ENCODE results near the gene ZNF710. TPM values are rescaled to one million over a fixed set of nuclear protein-coding genes. Genes with fewer than 3 reads are reported as not detected.

The ZNF710 gene
- total and polyA plus RNA-seq, 9 of the 15 experiments (the other 6 are each of a cell fraction or from before 2014, with no cell fraction given) = 0.56 to 14.2 (median 5.2) TPM

DNA sequence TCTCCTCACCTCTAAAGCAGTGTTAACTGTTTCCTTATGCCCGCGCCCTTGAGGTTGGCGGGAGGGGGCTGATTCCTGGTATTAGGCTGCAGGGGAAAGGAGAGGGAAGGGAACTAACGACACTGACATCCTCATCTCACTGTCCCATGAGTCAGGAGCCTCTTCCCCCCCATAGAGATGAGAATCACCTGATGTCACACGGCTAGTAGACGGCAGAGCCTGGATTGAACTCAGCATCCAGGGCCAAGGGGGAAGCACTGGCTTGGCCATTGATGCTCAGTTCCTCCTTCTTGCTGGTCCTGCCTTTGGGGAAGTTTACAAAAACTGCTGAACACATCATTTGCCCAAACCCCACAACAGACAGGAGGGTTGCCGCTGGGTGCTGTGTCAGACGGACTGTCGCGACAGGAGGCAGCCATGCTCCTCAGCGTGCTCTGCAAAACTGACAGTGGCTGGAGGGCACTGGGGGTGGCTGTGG is 62.7 kb downstream of the ZNF710 start (continued):
- TF ChIP-seq, protein P1, sequence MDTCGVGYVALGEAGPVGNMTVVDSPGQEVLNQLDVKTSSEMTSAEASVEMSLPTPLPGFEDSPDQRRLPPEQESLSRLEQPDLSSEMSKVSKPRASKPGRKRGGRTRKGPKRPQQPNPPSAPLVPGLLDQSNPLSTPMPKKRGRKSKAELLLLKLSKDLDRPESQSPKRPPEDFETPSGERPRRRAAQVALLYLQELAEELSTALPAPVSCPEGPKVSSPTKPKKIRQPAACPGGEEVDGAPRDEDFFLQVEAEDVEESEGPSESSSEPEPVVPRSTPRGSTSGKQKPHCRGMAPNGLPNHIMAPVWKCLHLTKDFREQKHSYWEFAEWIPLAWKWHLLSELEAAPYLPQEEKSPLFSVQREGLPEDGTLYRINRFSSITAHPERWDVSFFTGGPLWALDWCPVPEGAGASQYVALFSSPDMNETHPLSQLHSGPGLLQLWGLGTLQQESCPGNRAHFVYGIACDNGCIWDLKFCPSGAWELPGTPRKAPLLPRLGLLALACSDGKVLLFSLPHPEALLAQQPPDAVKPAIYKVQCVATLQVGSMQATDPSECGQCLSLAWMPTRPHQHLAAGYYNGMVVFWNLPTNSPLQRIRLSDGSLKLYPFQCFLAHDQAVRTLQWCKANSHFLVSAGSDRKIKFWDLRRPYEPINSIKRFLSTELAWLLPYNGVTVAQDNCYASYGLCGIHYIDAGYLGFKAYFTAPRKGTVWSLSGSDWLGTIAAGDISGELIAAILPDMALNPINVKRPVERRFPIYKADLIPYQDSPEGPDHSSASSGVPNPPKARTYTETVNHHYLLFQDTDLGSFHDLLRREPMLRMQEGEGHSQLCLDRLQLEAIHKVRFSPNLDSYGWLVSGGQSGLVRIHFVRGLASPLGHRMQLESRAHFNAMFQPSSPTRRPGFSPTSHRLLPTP (IDR thresholded peaks at IDR 0.05; ENCODE audit: borderline replicate concordance, extremely low read depth, insufficient read length) = no peak
- TF ChIP-seq, protein P2, sequence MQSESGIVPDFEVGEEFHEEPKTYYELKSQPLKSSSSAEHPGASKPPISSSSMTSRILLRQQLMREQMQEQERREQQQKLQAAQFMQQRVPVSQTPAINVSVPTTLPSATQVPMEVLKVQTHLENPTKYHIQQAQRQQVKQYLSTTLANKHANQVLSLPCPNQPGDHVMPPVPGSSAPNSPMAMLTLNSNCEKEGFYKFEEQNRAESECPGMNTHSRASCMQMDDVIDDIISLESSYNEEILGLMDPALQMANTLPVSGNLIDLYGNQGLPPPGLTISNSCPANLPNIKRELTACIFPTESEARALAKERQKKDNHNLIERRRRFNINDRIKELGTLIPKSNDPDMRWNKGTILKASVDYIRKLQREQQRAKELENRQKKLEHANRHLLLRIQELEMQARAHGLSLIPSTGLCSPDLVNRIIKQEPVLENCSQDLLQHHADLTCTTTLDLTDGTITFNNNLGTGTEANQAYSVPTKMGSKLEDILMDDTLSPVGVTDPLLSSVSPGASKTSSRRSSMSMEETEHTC (IDR thresholded peaks at IDR 0.05) = 0 out of 2 replicates have a peak, but pooled peaks have one; percentile 43
- TF ChIP-seq JUN (IDR thresholded peaks at IDR 0.05; ENCODE audit: borderline replicate concordance, low read depth, low read length) (no peak), JUN (CRISPR knock-in tag; IDR thresholded peaks at IDR 0.05; ENCODE audit: borderline replicate concordance) (no peak), XRCC5 (IDR thresholded peaks at IDR 0.05; ENCODE audit: low read depth, low read length) (no peak), SP2 (IDR thresholded peaks at IDR 0.05; ENCODE audit: extremely low read depth, low read depth, low read length, poor library complexity, severe bottlenecking) (no peak), RFX1 (IDR thresholded peaks at IDR 0.05) (no peak), HDAC1 (IDR thresholded peaks at IDR 0.05) (peak in 1 of 2 experiments; percentile 52; a peak in 1 of 4 replicates), KDM5B (IDR thresholded peaks at IDR 0.05; ENCODE audit: insufficient replicate concordance, low read depth, low read length) (no peak), HNRNPK (IDR thresholded peaks at IDR 0.05; ENCODE audit: low read depth, low read length, poor library complexity, severe bottlenecking) (no peak), CEBPB (tag; IDR thresholded peaks at IDR 0.05) (no peak), ZNF764 (CRISPR knock-in tag; IDR thresholded peaks at IDR 0.05; ENCODE audit: low read depth) (no peak), GATA2 (CRISPR knock-in tag; IDR thresholded peaks at IDR 0.05) (no peak), E2F3 (CRISPR knock-in tag; IDR thresholded peaks at IDR 0.05) (no peak), ZNF79 (CRISPR knock-in tag; IDR thresholded peaks at IDR 0.05; ENCODE audit: low read depth) (no peak), KAT7 (CRISPR knock-in tag; IDR thresholded peaks at IDR 0.05; ENCODE audit: borderline replicate concordance) (no peak), JUND (IDR thresholded peaks at IDR 0.05; ENCODE audit: borderline replicate concordance, low read depth, low read length) (peak; percentile 42; the same call in 1 of the 2 replicates), JUND (tag; IDR thresholded peaks at IDR 0.05; ENCODE audit: borderline replicate concordance, low read depth, low read length) (no peak)
- TF ChIP-seq, protein P3, sequence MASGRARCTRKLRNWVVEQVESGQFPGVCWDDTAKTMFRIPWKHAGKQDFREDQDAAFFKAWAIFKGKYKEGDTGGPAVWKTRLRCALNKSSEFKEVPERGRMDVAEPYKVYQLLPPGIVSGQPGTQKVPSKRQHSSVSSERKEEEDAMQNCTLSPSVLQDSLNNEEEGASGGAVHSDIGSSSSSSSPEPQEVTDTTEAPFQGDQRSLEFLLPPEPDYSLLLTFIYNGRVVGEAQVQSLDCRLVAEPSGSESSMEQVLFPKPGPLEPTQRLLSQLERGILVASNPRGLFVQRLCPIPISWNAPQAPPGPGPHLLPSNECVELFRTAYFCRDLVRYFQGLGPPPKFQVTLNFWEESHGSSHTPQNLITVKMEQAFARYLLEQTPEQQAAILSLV (tag; IDR thresholded peaks at IDR 0.05) = no peak

Data from K562 (cell line).